Raji (cell line): Measurements from ENCODE around the gene CNOT6L.

Experiments used
- POLR2A ChIP-seq: IDR thresholded peaks from 2 replicates; pipeline ENCODE4 v1.6.1; 2011; ENCODE audit warnings: low read depth, low read length, control low read depth; ENCODE audit not compliant: insufficient read depth

Gene CNOT6L

GRCh38 chr4:77833126-77833724 lies 14.1 kb upstream of the CNOT6L start:
- no peak for TF ChIP-seq POLR2A

- TF ChIP-seq POLR2A, result no peak
These were observed 8.2 kb upstream of the CNOT6L start for GRCh38 chr4:77827343-77827742.

GRCh38 chr4:77826275-77826674 lies 7.1 kb upstream of the CNOT6L start:
- TF ChIP-seq POLR2A, result no peak

- peak; percentile 4; the same call in 1 of the 2 replicates for TF ChIP-seq POLR2A
These were observed 2.6 kb upstream of the CNOT6L start for GRCh38 chr4:77821775-77822174.

- TF ChIP-seq POLR2A, result peak; percentile 26; the same call in 1 of the 2 replicates
These were observed 1.7 kb upstream of the CNOT6L start for GRCh38 chr4:77820649-77821561.

- TF ChIP-seq POLR2A, result peak; percentile 92
These were observed 878 bp upstream of the CNOT6L start for GRCh38 chr4:77819843-77820648.

- TF ChIP-seq POLR2A, result no peak; the same call in 1 of the 2 replicates
These were observed 255 bp upstream of the CNOT6L start for GRCh38 chr4:77819404-77819842.

GRCh38 chr4:77818073-77818601 lies 1.0 kb downstream of the CNOT6L start:
- TF ChIP-seq POLR2A, result no peak

- no peak for TF ChIP-seq POLR2A
These were observed 1.7 kb downstream of the CNOT6L start for GRCh38 chr4:77817304-77818072.

GRCh38 chr4:77816546-77816945 lies 2.6 kb downstream of the CNOT6L start:
- TF ChIP-seq POLR2A, result no peak

- no peak for TF ChIP-seq POLR2A
These were observed 3.5 kb downstream of the CNOT6L start for GRCh38 chr4:77815636-77816035.

GRCh38 chr4:77805840-77806239 lies 13.3 kb downstream of the CNOT6L start:
- no peak for TF ChIP-seq POLR2A

GRCh38 chr4:77804471-77804870 lies 14.7 kb downstream of the CNOT6L start:
- no peak for TF ChIP-seq POLR2A

GRCh38 chr4:77802402-77802801 lies 16.8 kb downstream of the CNOT6L start:
- no peak for TF ChIP-seq POLR2A
